AG04450 (cell line): ENCODE results near the gene TATDN2. TPM values are rescaled to one million over a fixed set of nuclear protein-coding genes. Genes with fewer than 3 reads are reported as not detected.

ENCODE experiments used
- CTCF ChIA-PET: fragments of 300-600, 350-600 bp; formaldehyde crosslinking; extraction: SDS; loops from one replicate; lab custom pipeline; 2022; ENCODE audit warnings: antibody characterized with exemption, inconsistent platforms; lab: Charles Lee
- POLR2A ChIA-PET: fragments of 350-600 bp; formaldehyde crosslinking; extraction: SDS; loops from one replicate; lab custom pipeline; 2021; ENCODE audit warnings: antibody characterized with exemption, inconsistent platforms; lab: Yijun Ruan, JAX
- DNase-seq: peaks from one replicate; pipeline ENCODE4 v3.0.0-alpha.2; 2011; ENCODE audit warnings: low read depth, low spot score
- H3K27ac ChIP-seq: one replicate; pipeline ENCODE4 v1.5.1; 2012; ENCODE audit warnings: low read depth, low read length, control low read depth
- H3K27me3 ChIP-seq: one replicate; pipeline ENCODE4 v1.6.0; 2012; ENCODE audit warnings: low read length; ENCODE audit not compliant: control insufficient read depth, insufficient read depth
- H3K4me3 ChIP-seq: 2 replicates; pipeline ENCODE4 v1.5.1; 2011; ENCODE audit warnings: mild to moderate bottlenecking, low read depth, low read length, control low read depth
- H3K9me3 ChIP-seq: 2 replicates; pipeline ENCODE4 v1.5.1; 2012; ENCODE audit warnings: low read length; ENCODE audit not compliant: control insufficient read depth, insufficient read depth
- CTCF ChIP-seq: IDR thresholded peaks from 2 replicates; pipeline ENCODE4 v1.5.1; 2011; ENCODE audit warnings: low read depth, low read length, control low read depth, inconsistent platforms
- polyA plus RNA-seq: library from polyadenylated mRNA; depleted of rRNA; stranded (reverse); fragments of >200 nt; gene quantifications from 2 replicates; pipeline ENCODE4 v1.2.3, GENCODE V29; 2011

TATDN2 gene
- polyA plus RNA-seq, 1 experiment = 17.7 TPM

GRCh38 chr3:10280177-10280529 lies 31.9 kb downstream of the TATDN2 start:
- ChIA-PET CTCF (no interaction called here), POLR2A (no interaction called here)
- Histone ChIP-seq H3K27ac (no peak overlapping the region), H3K27me3 (no peaks in the 10 kb centered on the region), H3K4me3 (no peak overlapping the region), H3K9me3 (no peaks in the 10 kb centered on the region)
- TF ChIP-seq CTCF = no peak
- DNase-seq = no peak

- ChIA-PET CTCF (no interaction called here), POLR2A (no interaction called here)
These were observed 32.3 kb downstream of the TATDN2 start for GRCh38 chr3:10280571-10280970.

DNA sequence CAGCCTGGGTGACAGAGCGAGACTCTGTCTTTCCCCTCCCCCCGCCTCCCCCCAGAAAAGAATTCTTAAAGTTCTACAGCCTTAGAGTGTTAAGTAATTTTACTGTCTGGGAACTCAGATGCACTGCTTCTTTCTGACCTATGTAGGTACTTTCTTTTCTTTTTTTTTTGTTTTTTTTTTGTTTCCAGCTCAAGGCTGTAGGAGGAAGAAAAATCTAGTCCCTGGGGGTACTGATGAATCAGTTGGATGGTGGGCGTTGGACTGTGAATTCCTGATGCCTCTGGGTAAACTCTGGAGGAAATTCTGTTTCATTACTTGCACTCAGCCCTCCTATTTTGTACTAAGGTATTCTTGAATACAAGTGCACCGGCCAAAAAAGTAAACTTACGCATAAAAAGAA lies 33.7 kb downstream of the TATDN2 start:
- Histone ChIP-seq H3K4me3 (no peak overlapping the region), H3K27me3 (no peaks in the 10 kb centered on the region), H3K27ac (no peak overlapping the region), H3K9me3 (no peaks in the 10 kb centered on the region)
- no peak for TF ChIP-seq CTCF
- POLR2A ChIA-PET = no interaction called here
- CTCF ChIA-PET = interaction anchor here (0.6 kb wide), 1 partner anchor 8 kb away, joined by 6 read pairs; no protein-coding TSS in a partner anchor
- no peak for DNase-seq

More at GRCh38 chr3:10280571-10280970, 32.3 kb downstream of the TATDN2 start:
- Histone ChIP-seq H3K27ac (no peak overlapping the region), H3K9me3 (no peaks in the 10 kb centered on the region), H3K27me3 (no peaks in the 10 kb centered on the region), H3K4me3 (no peak overlapping the region)
- TF ChIP-seq CTCF = no peak
- DNase-seq = no peak

DNA sequence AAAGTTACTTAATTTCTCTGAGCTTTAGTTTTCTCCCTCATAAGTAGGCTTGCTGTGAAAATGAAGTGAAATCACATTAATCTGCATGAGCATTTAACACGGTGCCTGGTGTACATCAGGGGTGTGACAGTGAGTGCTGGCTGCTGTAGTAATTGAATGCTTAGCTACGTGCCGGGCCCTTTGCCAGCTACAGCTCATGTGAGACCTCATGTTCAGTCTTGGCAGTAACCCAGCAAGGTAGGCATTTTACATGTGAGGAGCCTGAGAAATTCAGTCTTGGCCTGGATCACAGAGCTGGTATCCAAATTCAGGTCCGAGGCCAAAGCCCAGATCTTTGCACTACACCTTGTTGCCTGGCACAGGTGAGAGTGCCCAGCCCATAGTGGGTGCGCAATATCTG lies 35.4 kb downstream of the TATDN2 start:
- no peaks in the 10 kb centered on the region for H3K27me3 ChIP-seq
- POLR2A ChIA-PET = no interaction called here
- no peak overlapping the region for H3K27ac ChIP-seq
- H3K4me3 ChIP-seq = no peak overlapping the region
- no peaks in the 10 kb centered on the region for H3K9me3 ChIP-seq
- DNase-seq = no peak
- no peak for TF ChIP-seq CTCF
- CTCF ChIA-PET = interaction anchor here (1.0 to 1.1 kb wide), 2 partner anchors 20 to 236 kb away, joined by 4 to 7 read pairs; no protein-coding TSS in a partner anchor

- CTCF ChIA-PET = no interaction called here
These were observed 36.2 kb downstream of the TATDN2 start for GRCh38 chr3:10284496-10284895.

More at GRCh38 chr3:10284496-10284895, 36.2 kb downstream of the TATDN2 start:
- DNase-seq = no peak
- H3K27ac ChIP-seq = no peak overlapping the region
- H3K27me3 ChIP-seq = no peaks in the 10 kb centered on the region
- POLR2A ChIA-PET = no interaction called here
- H3K4me3 ChIP-seq = no peak overlapping the region
- no peak for TF ChIP-seq CTCF
- H3K9me3 ChIP-seq = no peaks in the 10 kb centered on the region
